HCT116 (cell line): ENCODE results near the gene ALG6. TPM values are rescaled to one million over a fixed set of nuclear protein-coding genes. Genes with fewer than 3 reads are reported as not detected.
"Not testable (repeated sequence)": the region's sequence is repeated elsewhere in the genome, so short reads cannot be mapped to it uniquely, and the experiment has no call there.

Experiments used
- ATAC-seq: fragments of 200-7000 bp; cut with Tn5 transposase; 2 replicates; pipeline ENCODE4 v1.9.1; 2020; ENCODE audit warnings: mild to moderate bottlenecking, moderate library complexity
- BruUV-seq: library from RNA; stranded (reverse); fragments of 400-500 nt; replicated peaks from 2 replicates; lab custom pipeline; 2021; lab: Mats Ljungman, UMichigan
- CTCF ChIA-PET: fragments of 300-600 bp; sonication (Branson Sonifier 250); formaldehyde crosslinking; loops from one replicate; lab custom pipeline; 2021; ENCODE audit warnings: antibody characterized with exemption; lab: Charles Lee
- POLR2A ChIA-PET: fragments of 300-600, 350-600 bp; sonication (Branson Sonifier 250); formaldehyde crosslinking; loops from one replicate; lab custom pipeline; 2021; ENCODE audit warnings: antibody characterized with exemption; lab: Charles Lee
- RAD21 ChIA-PET, 2 experiments: fragments of 300-600 bp; sonication (Branson Sonifier 250); formaldehyde crosslinking; loops; one replicate each; lab custom pipeline; 2023; ENCODE audit warnings: low total read pairs in 2 of 2; ENCODE audit not compliant: uncharacterized antibody in 2 of 2, unreplicated experiment in 2 of 2, low non-redundant PET in 1 of 2; lab: Charles Lee
- DNase-seq: peaks from one replicate; pipeline ENCODE4 v3.0.0-alpha.2; 2010; ENCODE audit warnings: low read depth, low spot score
- H2AFZ ChIP-seq: fragments of 200-600 bp; shearing (Covaris generic), sonication (generic); 2 replicates; pipeline ENCODE4 v1.6.1; 2017; ENCODE audit warnings: low read depth, mixed run types, mixed read lengths, antibody characterized with exemption, low read length; ENCODE audit not compliant: poor library complexity, severe bottlenecking
- H3K27ac ChIP-seq: 2 replicates; pipeline ENCODE4 v1.5.1; 2012; ENCODE audit warnings: low read depth, low read length
- H3K27me3 ChIP-seq: fragments of 200-600 bp; sonication (generic); 2 replicates; pipeline ENCODE4 v1.6.1; 2016; ENCODE audit warnings: mixed run types, low read length, mixed read lengths; ENCODE audit not compliant: insufficient read depth
- H3K36me3 ChIP-seq, 2 experiments: fragments of 200-500 bp in 1 of 2; fragments of 200-600 bp in 1 of 2; sonication (Bioruptor generic) in 1 of 2; sonication (generic) in 1 of 2; 2 replicates each; pipeline versions ENCODE4 v1.5.1 to v1.6.1; 2014 to 2016; ENCODE audit warnings: low read length in 2 of 2, inconsistent platforms in 1 of 2, mixed read lengths in 1 of 2, mixed run types in 1 of 2; ENCODE audit not compliant: insufficient read depth in 2 of 2, control insufficient read depth in 1 of 2
- H3K4me1 ChIP-seq, 2 experiments: fragments of 200-600 bp in 1 of 2; sonication (generic) in 1 of 2; 2 replicates each; pipeline versions ENCODE4 v1.5.1 to v1.6.1; 2012 to 2017; ENCODE audit warnings: low read length in 2 of 2, inconsistent platforms in 1 of 2, mild to moderate bottlenecking in 1 of 2, mixed read lengths in 1 of 2, mixed run types in 1 of 2, moderate library complexity in 1 of 2; ENCODE audit not compliant: insufficient read depth in 2 of 2, control insufficient read depth in 1 of 2
- H3K4me2 ChIP-seq: fragments of 200-600 bp; sonication (generic); 2 replicates; pipeline ENCODE4 v1.6.1; 2017; ENCODE audit warnings: mixed run types, low read length, mixed read lengths
- H3K4me3 ChIP-seq, 2 experiments: fragments of 200-600 bp in 1 of 2; sonication (generic) in 1 of 2; replicated peaks in 1 of 2; 2 replicates each; pipeline ENCODE4 v1.5.1; 2011 to 2016; ENCODE audit warnings: low read length in 2 of 2, control low read depth in 1 of 2, low read depth in 1 of 2, mild to moderate bottlenecking in 1 of 2, mixed read lengths in 1 of 2, mixed run types in 1 of 2
- H3K79me2 ChIP-seq: fragments of 200-600 bp; sonication (generic); 2 replicates; pipeline ENCODE4 v1.6.1; 2017; ENCODE audit warnings: mild to moderate bottlenecking, mixed run types, low read length, moderate library complexity, mixed read lengths; ENCODE audit not compliant: insufficient read depth
- H3K9ac ChIP-seq: fragments of 200-600 bp; sonication (generic); 2 replicates; pipeline ENCODE4 v1.6.1; 2016; ENCODE audit warnings: low read length, mixed read lengths
- H3K9me2 ChIP-seq: fragments of 200-600 bp; sonication (generic), shearing (Covaris generic); 2 replicates; pipeline ENCODE4 v1.6.1; 2017; ENCODE audit warnings: mixed run types, mild to moderate bottlenecking, moderate library complexity; ENCODE audit not compliant: insufficient read depth
- H3K9me3 ChIP-seq, 2 experiments: fragments of 200-500 bp in 1 of 2; fragments of 200-600 bp in 1 of 2; sonication (Bioruptor generic) in 1 of 2; sonication (generic) in 1 of 2; 2 replicates each; pipeline ENCODE4 v1.6.1; 2014 to 2017; ENCODE audit warnings: low read length in 2 of 2, mixed read lengths in 2 of 2, inconsistent platforms in 1 of 2, low read depth in 1 of 2, mild to moderate bottlenecking in 1 of 2, mixed run types in 1 of 2, moderate library complexity in 1 of 2; ENCODE audit not compliant: control insufficient read depth in 1 of 2, insufficient read depth in 1 of 2
- H4K20me1 ChIP-seq: fragments of 200-600 bp; sonication (generic), shearing (Covaris generic); 2 replicates; pipeline ENCODE4 v1.6.1; 2017; ENCODE audit warnings: mixed run types, mild to moderate bottlenecking, moderate library complexity; ENCODE audit not compliant: insufficient read depth
- ATF3 ChIP-seq: IDR thresholded peaks from 2 replicates; pipeline ENCODE4 v1.6.1; 2012
- ELF1 ChIP-seq: IDR thresholded peaks from 2 replicates; pipeline ENCODE4 v1.6.1; 2012; ENCODE audit warnings: low read depth, borderline replicate concordance
- EZH2 ChIP-seq: fragments of 200-600 bp; sonication (generic); IDR thresholded peaks from 2 replicates; pipeline ENCODE4 v1.6.1; 2017; ENCODE audit warnings: antibody characterized with exemption, mixed run types
- EZH2phosphoT487 ChIP-seq: fragments of 200-600 bp; IDR thresholded peaks from 2 replicates; pipeline ENCODE4 v1.6.1; 2018; ENCODE audit warnings: antibody characterized with exemption, borderline replicate concordance
- FOSL1 ChIP-seq: IDR thresholded peaks from 2 replicates; pipeline ENCODE4 v1.6.1; 2012; ENCODE audit warnings: low read depth
- MAX ChIP-seq: IDR thresholded peaks from 2 replicates; pipeline ENCODE4 v1.6.1; 2012
- SIN3A ChIP-seq: IDR thresholded peaks from 2 replicates; pipeline ENCODE4 v1.6.1; 2012; ENCODE audit warnings: low read depth
- SP1 ChIP-seq: IDR thresholded peaks from 2 replicates; pipeline ENCODE4 v1.6.1; 2012; ENCODE audit warnings: low read depth
- TCF7L2 ChIP-seq: IDR thresholded peaks from 2 replicates; pipeline ENCODE4 v1.7.0; 2011; ENCODE audit warnings: borderline replicate concordance, inconsistent platforms; ENCODE audit not compliant: insufficient read depth, insufficient read length; ENCODE audit errors: extremely low read depth
- YY1 ChIP-seq: IDR thresholded peaks from 2 replicates; pipeline ENCODE4 v1.6.1; 2011; ENCODE audit warnings: low read length, low read depth, moderate library complexity, mild to moderate bottlenecking; ENCODE audit not compliant: insufficient replicate concordance; ENCODE audit errors: extremely low read depth
- ZFX ChIP-seq: fragments of 450-650 bp; IDR thresholded peaks from 2 replicates; pipeline ENCODE4 v1.6.1; 2017
- intact Hi-C: fragments of 100-400 bp; cut with micrococcal nuclease; formaldehyde crosslinking; loops from 2 replicates; pipeline ENCODE4 v1.10.0; 2022
- total RNA-seq: library from RNA; stranded (reverse); gene quantifications from one replicate; pipeline ENCODE4 v1.2.1, GENCODE V29; 2021; ENCODE audit not compliant: unreplicated experiment
- TF ChIP-seq, protein P1 (sequence below): IDR thresholded peaks from 2 replicates; pipeline ENCODE4 v1.6.1; 2011; ENCODE audit warnings: mild to moderate bottlenecking, low read length, moderate library complexity; ENCODE audit not compliant: insufficient replicate concordance; ENCODE audit errors: extremely low read depth

ALG6 gene
- total RNA-seq, 1 experiment from 2014 or later, result 14.7 TPM

GRCh38 chr1:63352736-63353135 is 14.7 kb upstream of the ALG6 start:
- Histone ChIP-seq H3K9me2 (no peaks in the 10 kb centered on the region), H3K4me2 (no peak overlapping the region), H3K79me2 (no peaks in the 10 kb centered on the region), H3K27me3 (peaks cover 20% of the 10 kb centered on the region), H3K4me1 (no peaks in the 10 kb centered on the region), H3K27ac (no peak overlapping the region), H3K9me3 (no peaks in the 10 kb centered on the region), H3K4me3 (no peak overlapping the region), H2AFZ (no peak overlapping the region), H3K36me3 (no peaks in the 10 kb centered on the region), H3K9ac (no peak overlapping the region), H4K20me1 (no peaks in the 10 kb centered on the region)
- DNase-seq (no peak), ATAC-seq (no peak)
- TF ChIP-seq MAX, result no peak
- no peak for TF ChIP-seq ZFX
- TF ChIP-seq SIN3A, result no peak
- no peak for TF ChIP-seq ELF1
- TF ChIP-seq EZH2, result no peak
- TF ChIP-seq YY1, result no peak
- no peak for TF ChIP-seq FOSL1
- no peak for TF ChIP-seq TCF7L2
- TF ChIP-seq SP1, result no peak
- no peak for TF ChIP-seq EZH2phosphoT487
- TF ChIP-seq, protein P1, sequence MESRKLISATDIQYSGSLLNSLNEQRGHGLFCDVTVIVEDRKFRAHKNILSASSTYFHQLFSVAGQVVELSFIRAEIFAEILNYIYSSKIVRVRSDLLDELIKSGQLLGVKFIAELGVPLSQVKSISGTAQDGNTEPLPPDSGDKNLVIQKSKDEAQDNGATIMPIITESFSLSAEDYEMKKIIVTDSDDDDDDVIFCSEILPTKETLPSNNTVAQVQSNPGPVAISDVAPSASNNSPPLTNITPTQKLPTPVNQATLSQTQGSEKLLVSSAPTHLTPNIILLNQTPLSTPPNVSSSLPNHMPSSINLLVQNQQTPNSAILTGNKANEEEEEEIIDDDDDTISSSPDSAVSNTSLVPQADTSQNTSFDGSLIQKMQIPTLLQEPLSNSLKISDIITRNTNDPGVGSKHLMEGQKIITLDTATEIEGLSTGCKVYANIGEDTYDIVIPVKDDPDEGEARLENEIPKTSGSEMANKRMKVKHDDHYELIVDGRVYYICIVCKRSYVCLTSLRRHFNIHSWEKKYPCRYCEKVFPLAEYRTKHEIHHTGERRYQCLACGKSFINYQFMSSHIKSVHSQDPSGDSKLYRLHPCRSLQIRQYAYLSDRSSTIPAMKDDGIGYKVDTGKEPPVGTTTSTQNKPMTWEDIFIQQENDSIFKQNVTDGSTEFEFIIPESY, result no peak
- TF ChIP-seq ATF3, result no peak
- intact Hi-C loops, result no loop called here
- no TSS peak for BruUV-seq
- RAD21 ChIA-PET, result no interaction called here
- POLR2A ChIA-PET, result no interaction called here
- CTCF ChIA-PET, result no interaction called here

DNA sequence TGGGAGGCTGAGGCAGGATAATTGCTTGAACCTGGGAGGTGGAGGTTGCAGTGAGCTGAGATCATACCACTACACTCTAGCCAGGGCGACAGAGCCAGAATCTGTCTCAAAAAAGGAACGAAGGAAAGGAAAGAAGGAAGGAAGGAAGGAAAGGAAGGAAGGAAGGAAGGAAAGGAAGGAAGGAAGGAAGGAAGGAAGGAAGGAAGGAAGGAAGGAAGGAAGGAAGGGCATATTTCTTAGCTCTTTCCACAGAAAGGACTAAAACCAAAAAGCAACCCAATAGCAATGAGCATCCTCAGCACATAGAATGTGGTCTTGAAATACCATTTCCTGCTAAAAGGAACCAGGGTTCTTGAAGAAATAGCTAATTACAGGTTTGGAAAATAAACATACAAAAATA is 11.2 kb upstream of the ALG6 start:
- H3K9ac ChIP-seq, H3K4me1 ChIP-seq, H2AFZ ChIP-seq, H3K4me3 ChIP-seq, H3K9me3 ChIP-seq, H3K36me3 ChIP-seq, ATAC-seq, H3K27ac ChIP-seq, BruUV-seq, POLR2A ChIA-PET, intact Hi-C loops, H3K9me2 ChIP-seq, DNase-seq, H3K4me2 ChIP-seq, H4K20me1 ChIP-seq, H3K79me2 ChIP-seq, CTCF ChIA-PET: not testable (repeated sequence)
- RAD21 ChIA-PET, result interaction anchor here in 1 of 2 experiments (0.6 kb wide), 1 partner anchor 196 kb away, joined by 5 read pairs; no protein-coding TSS in a partner anchor
- peaks cover 20% of the 10 kb centered on the region for H3K27me3 ChIP-seq
